Heart left ventricle (tissue), 16 donors: Measurements from ENCODE around the gene YWHAH. TPM values are rescaled to one million over a fixed set of nuclear protein-coding genes. Genes with fewer than 3 reads are reported as not detected.
"Not testable (repeated sequence)": the region's sequence is repeated elsewhere in the genome, so short reads cannot be mapped to it uniquely, and the experiment has no call there.

ENCODE experiments used
- ATAC-seq, 4 donors: fragments of 200-7000 bp; cut with Tn5 transposase; one replicate each; pipeline ENCODE4 v1.9.1; 2020 to 2022; ENCODE audit warnings: moderate library complexity in 4 of 4, mild to moderate bottlenecking in 3 of 4, moderate number of reproducible peaks in 1 of 4
- DNase-seq, 5 donors: peaks; one replicate each; pipeline ENCODE4 v3.0.0-alpha.2; 2020
- H3K27ac ChIP-seq, 12 donors: fragments of 200-600 bp; sonication (generic) in 4 of 12; one replicate each; pipeline versions ENCODE4 v1.5.0 to v1.8.0; 2016 to 2022; ENCODE audit warnings: mild to moderate bottlenecking in 2 of 12
- H3K27me3 ChIP-seq, 9 donors: fragments of 200-600 bp; sonication (generic) in 2 of 9; one replicate each; pipeline versions ENCODE4 v1.5.1 to v1.8.0; 2016 to 2022; ENCODE audit warnings: mild to moderate bottlenecking in 3 of 9
- H3K36me3 ChIP-seq, 9 donors: fragments of 200-600 bp; sonication (generic) in 2 of 9; one replicate each; pipeline versions ENCODE4 v1.5.0 to v1.8.0; 2018 to 2022; ENCODE audit warnings: mild to moderate bottlenecking in 2 of 9
- H3K4me1 ChIP-seq, 12 donors: fragments of 200-600 bp; sonication (generic) in 4 of 12; one replicate each; pipeline versions ENCODE4 v1.5.0 to v1.8.0; 2016 to 2022; ENCODE audit warnings: mild to moderate bottlenecking in 3 of 12
- H3K4me3 ChIP-seq, 12 donors: fragments of 200-600 bp; sonication (generic) in 4 of 12; one replicate each; pipeline versions ENCODE4 v1.5.0 to v1.8.0; 2017 to 2022; ENCODE audit warnings: mild to moderate bottlenecking in 9 of 12, moderate library complexity in 4 of 12
- H3K9me3 ChIP-seq, 12 donors: fragments of 200-600 bp; sonication (generic) in 4 of 12; one replicate each; pipeline versions ENCODE4 v1.5.0 to v1.8.0; 2016 to 2022; ENCODE audit warnings: mild to moderate bottlenecking in 1 of 12
- POLR2A ChIP-seq, 2 donors: fragments of 450-650 bp; IDR thresholded peaks; one replicate each; pipeline ENCODE4 v1.6.1; 2017; ENCODE audit warnings: antibody characterized with exemption in 2 of 2, mild to moderate bottlenecking in 2 of 2, moderate library complexity in 2 of 2
- WGBS, 4 donors: extraction: QIAGEN DNeasy Blood & Tissue Kit in 2 of 4; methylation state at CpG; one replicate each; pipeline versions ENCODE4 v1.1.5 to v1.1.7; 2013 to 2018; 5-methylcytosine and 5-hydroxymethylcytosine counted together
- intact Hi-C, 10 donors: fragments of 100-400 bp; cut with DNase I; formaldehyde crosslinking; loops; one replicate each; pipeline versions ENCODE4 v1.11.1 to v1.14.2; 2022
- polyA plus RNA-seq, 2 donors: library from polyadenylated mRNA; stranded (reverse); fragments of 200-250 nt; gene quantifications; one replicate each; pipeline ENCODE4 v1.2.3, GENCODE V29; 2013
- total RNA-seq, 9 donors: library from RNA; depleted of rRNA in 2 of 9; stranded (reverse); fragments of >200 nt in 2 of 9; fragmentation: NEBNext Ultra II Directional in 3 of 9; extraction: Animal tissue kit (Norgen Biotek cat#: 25700) in 3 of 9; gene quantifications; one replicate each; pipeline versions ENCODE4 v1.1.0 to v1.2.4, GENCODE V29; 2016 to 2023
- TF ChIP-seq, protein P1 (sequence below), 12 donors: fragments of 200-600 bp; sonication (generic) in 4 of 12; IDR thresholded peaks; one replicate each; pipeline versions ENCODE4 v1.5.0 to v1.8.0; 2018 to 2022; ENCODE audit warnings: antibody characterized with exemption in 12 of 12, mild to moderate bottlenecking in 5 of 12
- donor health status: ischemic (EF 13 %, LVEDD 7.1; RV severe dilation, severe dysfunction).
- donor health status: healthy with polysubstance abuse.
- donor health status: DM: no; HTN: yes; CAD: no.
- donor health status: DM: no; HTN: no; CAD: no.
- donor health status: ischemic (EF 25% LVEDD 6.9; RV normal size, moderate dysfunction).
- donor health status: ischemic (EF 25% LVEDD 5.7; RV mildly dilated, moderate dysfunction).
- donor health status: healthy.
- donor health status: DM: yes; HTN: yes; CAD: no.
- donor health status: ischemic (EF 35%, LVEDD 5.7; RV mildly dilated, moderate dysfunction).
- donor health status: nonischemic (EF 11% LVEDD 7.7; RV severe dilation, severe dysfunction).
- donor health status: DM: yes; HTN: yes; CAD: no.
- donor health status: PGD.
- donor health status: ischemic (EF 29% LVEDD 5.4; RV normal size, mild dysfunction).
- donor health status: nonischemic (EF 23%, LVEDD 6.1; RV moderate dilation, normal function).

The YWHAH gene
- total and polyA plus RNA-seq, 11 donors: 47.2 to 126 (median 84.1) TPM

DNA sequence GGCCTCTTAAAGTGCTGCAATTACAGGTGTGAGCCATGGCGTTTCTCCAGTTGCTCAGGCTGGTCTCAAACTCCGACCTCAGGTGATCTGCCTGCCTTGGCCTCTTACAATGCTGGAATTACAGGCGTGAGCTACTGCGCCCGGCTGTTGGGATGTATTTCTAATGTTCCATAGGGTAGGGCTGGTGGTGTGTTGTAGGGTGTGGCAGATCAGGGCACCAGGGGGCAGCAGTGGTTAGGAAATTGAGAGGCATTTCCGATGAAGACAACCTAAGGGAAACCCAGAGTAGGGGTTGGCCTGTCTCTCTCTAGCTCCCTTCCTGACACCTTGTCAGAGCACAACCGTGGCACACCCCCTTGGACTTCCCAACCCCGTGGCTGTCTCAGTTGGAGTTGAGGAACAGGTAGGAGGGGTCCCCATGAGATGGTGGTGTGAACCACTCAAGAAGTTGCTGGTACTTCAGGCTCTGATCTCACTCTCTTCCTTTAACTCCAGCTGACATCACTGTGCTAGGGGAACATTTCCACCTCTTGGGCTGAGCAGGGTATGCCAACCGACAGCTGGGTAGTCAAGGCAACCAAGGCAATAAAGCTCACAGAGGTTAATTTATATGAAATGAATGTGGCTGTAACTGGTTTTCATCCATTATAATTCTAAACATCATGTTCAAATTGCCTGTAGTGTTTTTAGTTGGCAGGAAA, 33.0 kb downstream of the YWHAH start:
- 8 to 14% (median 12%) methylated on average over 9 of the region's 9 CpGs for WGBS, 4 donors
- intact Hi-C loops: loop anchor here (1.0 to 10.0 kb wide), 14 partner anchors 80 to 498 kb away; partner anchors contain the start of genes RFPL2 (in 6 of the 10), FBXO7 (in 3 of the 10) and PISD (in 1 of the 10)
- ATAC-seq: peak; percentile 77 to 90 (median 88)
- TF ChIP-seq POLR2A (IDR thresholded peaks at IDR 0.05): no peak
- TF ChIP-seq, protein P1, sequence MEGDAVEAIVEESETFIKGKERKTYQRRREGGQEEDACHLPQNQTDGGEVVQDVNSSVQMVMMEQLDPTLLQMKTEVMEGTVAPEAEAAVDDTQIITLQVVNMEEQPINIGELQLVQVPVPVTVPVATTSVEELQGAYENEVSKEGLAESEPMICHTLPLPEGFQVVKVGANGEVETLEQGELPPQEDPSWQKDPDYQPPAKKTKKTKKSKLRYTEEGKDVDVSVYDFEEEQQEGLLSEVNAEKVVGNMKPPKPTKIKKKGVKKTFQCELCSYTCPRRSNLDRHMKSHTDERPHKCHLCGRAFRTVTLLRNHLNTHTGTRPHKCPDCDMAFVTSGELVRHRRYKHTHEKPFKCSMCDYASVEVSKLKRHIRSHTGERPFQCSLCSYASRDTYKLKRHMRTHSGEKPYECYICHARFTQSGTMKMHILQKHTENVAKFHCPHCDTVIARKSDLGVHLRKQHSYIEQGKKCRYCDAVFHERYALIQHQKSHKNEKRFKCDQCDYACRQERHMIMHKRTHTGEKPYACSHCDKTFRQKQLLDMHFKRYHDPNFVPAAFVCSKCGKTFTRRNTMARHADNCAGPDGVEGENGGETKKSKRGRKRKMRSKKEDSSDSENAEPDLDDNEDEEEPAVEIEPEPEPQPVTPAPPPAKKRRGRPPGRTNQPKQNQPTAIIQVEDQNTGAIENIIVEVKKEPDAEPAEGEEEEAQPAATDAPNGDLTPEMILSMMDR (IDR thresholded peaks at IDR 0.05): peak; percentile 44 to 69 (median 63)
- H3K9me3 ChIP-seq: no peaks in the 10 kb centered on the region
- no peak overlapping the region for H3K4me3 ChIP-seq
- H3K27ac ChIP-seq: no peak overlapping the region
- H3K4me1 ChIP-seq: no peaks in the 10 kb centered on the region
- peak; percentile 53 to 79 (median 68) for DNase-seq
- no peaks in the 10 kb centered on the region for H3K36me3 ChIP-seq
- no peaks in the 10 kb centered on the region for H3K27me3 ChIP-seq

DNA sequence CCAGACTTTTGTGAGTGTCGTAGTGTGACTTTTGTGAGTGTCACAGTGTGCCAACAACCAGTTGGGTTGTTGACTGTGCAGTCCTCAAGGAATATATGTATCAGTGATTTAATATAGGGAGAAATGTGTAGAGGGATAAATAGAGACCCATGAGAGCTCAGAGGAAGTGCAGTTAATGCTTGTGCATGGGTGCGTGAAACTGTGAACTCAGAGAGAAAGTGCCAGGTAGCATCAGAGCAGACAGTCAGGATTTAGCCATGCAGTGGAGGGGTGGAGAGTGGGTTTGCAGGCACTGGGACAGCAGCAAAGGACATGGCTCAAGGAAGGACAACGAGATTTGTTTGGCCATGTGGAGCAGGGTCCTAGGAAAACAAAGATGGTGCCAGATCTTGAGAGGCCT, 33.6 kb downstream of the YWHAH start:
- Histone ChIP-seq H3K27me3 (no peaks in the 10 kb centered on the region), H3K4me3 (no peak overlapping the region), H3K27ac (no peak overlapping the region), H3K9me3 (no peaks in the 10 kb centered on the region), H3K4me1 (no peaks in the 10 kb centered on the region), H3K36me3 (no peaks in the 10 kb centered on the region)
- ATAC-seq: no peak
- TF ChIP-seq POLR2A (IDR thresholded peaks at IDR 0.05): no peak
- TF ChIP-seq, protein P1 (IDR thresholded peaks at IDR 0.05): no peak
- WGBS, 4 donors: 82 to 93% (median 86%) methylated on average over 3 of the region's 3 CpGs
- no peak for DNase-seq
- intact Hi-C loops: loop anchor here (1.0 to 10.0 kb wide), 14 partner anchors 79 to 497 kb away; partner anchors contain the start of genes RFPL2 (in 6 of the 10), FBXO7 (in 3 of the 10) and PISD (in 1 of the 10)

DNA sequence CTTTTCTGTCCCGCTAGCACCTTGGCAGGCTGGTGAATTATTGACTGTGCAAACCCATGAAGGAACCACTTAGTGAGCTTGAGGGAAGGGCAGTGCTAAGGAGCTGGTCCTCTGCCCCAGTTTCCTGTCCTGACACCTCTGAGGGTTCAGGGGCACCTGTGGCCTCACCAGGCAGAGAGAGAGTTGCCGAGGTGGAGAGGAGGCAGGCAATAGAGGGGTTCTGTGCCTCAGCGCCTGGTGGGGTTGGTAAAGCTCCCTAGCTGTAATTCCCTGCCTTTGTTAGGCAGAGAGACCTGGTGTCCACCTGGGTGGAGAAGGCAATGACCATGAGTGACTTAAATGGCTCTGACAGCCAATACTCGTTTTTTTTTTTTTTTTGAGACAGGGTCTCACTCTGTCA, 36.3 kb downstream of the YWHAH start:
- H3K36me3 ChIP-seq: no peaks in the 10 kb centered on the region
- no peak overlapping the region for H3K4me3 ChIP-seq

DNA sequence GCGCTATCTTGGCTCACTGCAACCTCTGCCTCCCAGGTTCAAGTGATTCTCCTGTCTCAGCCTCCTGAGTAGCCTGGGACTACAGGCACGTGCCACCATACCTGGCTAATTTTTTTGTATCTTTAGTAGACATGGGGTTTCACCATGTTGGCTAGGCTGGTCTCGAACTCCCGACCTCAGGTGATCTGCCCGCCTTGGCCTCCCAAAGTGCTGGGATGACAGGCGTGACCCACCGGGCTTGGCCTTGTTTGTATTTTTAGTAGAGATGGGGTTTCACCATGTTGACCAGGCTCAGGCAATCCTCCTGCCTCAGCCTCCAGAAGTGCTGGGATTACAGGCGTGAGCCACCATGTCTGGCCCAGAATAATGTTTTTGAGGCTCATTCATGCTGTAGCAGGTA, 37.6 kb downstream of the YWHAH start:
- 86 to 91% (median 91%) methylated on average over 8 of the region's 8 CpGs for WGBS, 4 donors
- H3K9me3 ChIP-seq, H3K4me1 ChIP-seq, ATAC-seq, DNase-seq, H3K36me3 ChIP-seq, H3K27me3 ChIP-seq, H3K27ac ChIP-seq, H3K4me3 ChIP-seq: not testable (repeated sequence)
- intact Hi-C loops: loop anchor here in 1 of 10 donors (5.0 kb wide), 1 partner anchor 100 kb away; no protein-coding TSS in a partner anchor

More for the DNA sequence above, 36.3 kb downstream of the YWHAH start:
- 73 to 79% (median 75%) methylated on average over 4 of the region's 4 CpGs for WGBS, 4 donors
- Histone ChIP-seq H3K27ac (no peak overlapping the region), H3K4me1 (no peaks in the 10 kb centered on the region), H3K9me3 (no peaks in the 10 kb centered on the region), H3K27me3 (no peaks in the 10 kb centered on the region)
- no peak for ATAC-seq
- intact Hi-C loops: loop anchor here in 1 of 10 donors (5.0 kb wide), 1 partner anchor 102 kb away; no protein-coding TSS in a partner anchor
- no peak for DNase-seq
- TF ChIP-seq, protein P1 (IDR thresholded peaks at IDR 0.05): no peak
- no peak for TF ChIP-seq POLR2A (IDR thresholded peaks at IDR 0.05)
